DND-41 (cell line): ENCODE data around the gene PHYHIPL.
"Not testable (repeated sequence)": the region's sequence is repeated elsewhere in the genome, so short reads cannot be mapped to it uniquely, and the experiment has no call there.

Experiments
- ATAC-seq: fragments of 200-7000 bp; cut with Tn5 transposase; 3 replicates; pipeline ENCODE4 v1.9.1; 2021; ENCODE audit warnings: low read depth; ENCODE audit not compliant: insufficient read depth
- DNase-seq: peaks from one replicate; pipeline ENCODE4 v3.0.0-alpha.2; 2020
- H2AFZ ChIP-seq: 2 replicates; pipeline ENCODE4 v1.6.0; 2012; ENCODE audit warnings: low read depth, low read length
- H3K27ac ChIP-seq: 2 replicates; pipeline ENCODE4 v1.5.1; 2012; ENCODE audit warnings: low read length, inconsistent platforms
- H3K27me3 ChIP-seq: fragments of 200-600 bp; sonication (generic); 2 replicates; pipeline ENCODE4 v1.6.0; 2012; ENCODE audit warnings: low read length, mild to moderate bottlenecking, inconsistent platforms; ENCODE audit not compliant: insufficient read depth, poor library complexity
- H3K36me3 ChIP-seq: 2 replicates; pipeline ENCODE4 v1.5.1; 2012; ENCODE audit warnings: low read length, inconsistent platforms; ENCODE audit not compliant: insufficient read depth
- H3K4me1 ChIP-seq: 2 replicates; pipeline ENCODE4 v1.5.1; 2012; ENCODE audit warnings: mild to moderate bottlenecking, low read length; ENCODE audit not compliant: insufficient read depth
- H3K4me2 ChIP-seq: 2 replicates; pipeline ENCODE4 v1.6.0; 2012; ENCODE audit warnings: mild to moderate bottlenecking, moderate library complexity, low read length, inconsistent platforms; ENCODE audit not compliant: insufficient read depth
- H3K4me3 ChIP-seq, 2 experiments: fragments of 200-600 bp in 1 of 2; shearing (Covaris generic) in 1 of 2; 2 replicates each; pipeline ENCODE4 v1.5.1; 2012 to 2016; ENCODE audit warnings: inconsistent platforms in 2 of 2, low read length in 2 of 2, mild to moderate bottlenecking in 2 of 2, low read depth in 1 of 2, moderate library complexity in 1 of 2
- H3K79me2 ChIP-seq: 2 replicates; pipeline ENCODE4 v1.6.0; 2012; ENCODE audit warnings: low read length, inconsistent platforms; ENCODE audit not compliant: insufficient read depth
- H3K9ac ChIP-seq: 2 replicates; pipeline ENCODE4 v1.6.0; 2012; ENCODE audit warnings: low read depth, mild to moderate bottlenecking, inconsistent platforms, low read length, moderate library complexity
- H3K9me3 ChIP-seq: 2 replicates; pipeline ENCODE4 v1.5.1; 2012; ENCODE audit warnings: low read length, moderate library complexity, mild to moderate bottlenecking, inconsistent platforms; ENCODE audit not compliant: insufficient read depth, severe bottlenecking
- H4K20me1 ChIP-seq: 2 replicates; pipeline ENCODE4 v1.6.0; 2012; ENCODE audit warnings: low read length; ENCODE audit not compliant: insufficient read depth
- EZH2 ChIP-seq: IDR thresholded peaks from 3 replicates; pipeline ENCODE4 v1.6.1; 2012; ENCODE audit warnings: borderline replicate concordance, low read depth, mild to moderate bottlenecking, moderate library complexity, low read length, inconsistent platforms; ENCODE audit not compliant: severe bottlenecking
- TF ChIP-seq, protein P1 (sequence below): IDR thresholded peaks from 2 replicates; pipeline ENCODE4 v1.5.1; 2012; ENCODE audit warnings: borderline replicate concordance, low read length, moderate library complexity, mild to moderate bottlenecking; ENCODE audit not compliant: poor library complexity, severe bottlenecking; ENCODE audit errors: extremely low read depth

The PHYHIPL gene

DNA sequence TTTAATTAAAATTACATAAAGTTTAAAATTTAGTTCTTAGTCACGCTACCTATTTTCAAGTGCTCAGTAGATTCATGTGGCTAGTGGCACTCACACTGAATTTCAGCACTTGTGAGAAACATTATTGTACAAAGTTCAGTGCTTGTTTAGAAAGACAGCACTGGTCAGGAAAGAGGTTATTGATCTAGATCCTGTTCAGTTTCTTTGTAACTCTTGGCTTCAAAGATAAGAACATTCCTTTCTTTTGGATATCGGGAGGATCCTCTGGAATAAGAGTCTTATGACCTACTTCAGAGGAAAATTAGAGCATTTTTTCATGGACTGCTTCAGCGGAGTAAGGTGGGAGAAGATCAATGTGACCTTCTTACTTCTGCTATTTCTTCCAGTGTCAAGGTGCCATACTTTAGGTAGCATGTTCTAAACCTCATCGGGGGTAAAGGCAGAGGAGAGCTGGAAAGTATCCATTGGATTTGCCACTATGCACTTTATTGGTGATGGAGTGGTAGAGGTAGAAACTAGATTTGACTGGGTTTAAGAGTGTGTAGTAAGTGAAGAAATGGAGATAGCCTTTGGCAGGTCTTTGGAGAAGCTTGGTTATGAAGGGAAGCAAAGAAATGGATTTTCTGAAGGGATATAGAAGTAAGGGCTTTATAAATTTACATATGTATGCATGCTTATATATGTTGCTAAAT lies 39.9 kb downstream of the PHYHIPL start:
- Histone ChIP-seq H3K36me3 (no peaks in the 10 kb centered on the region), H3K27ac (no peak overlapping the region), H4K20me1 (no peaks in the 10 kb centered on the region), H3K4me1 (no peaks in the 10 kb centered on the region), H3K4me2 (no peak overlapping the region), H3K27me3 (no peaks in the 10 kb centered on the region), H3K9me3 (no peaks in the 10 kb centered on the region), H3K9ac (no peak overlapping the region), H3K79me2 (no peaks in the 10 kb centered on the region), H2AFZ (no peak overlapping the region), H3K4me3 (no peak overlapping the region)
- ATAC-seq (no peak), DNase-seq (no peak)
- TF ChIP-seq, protein P1, sequence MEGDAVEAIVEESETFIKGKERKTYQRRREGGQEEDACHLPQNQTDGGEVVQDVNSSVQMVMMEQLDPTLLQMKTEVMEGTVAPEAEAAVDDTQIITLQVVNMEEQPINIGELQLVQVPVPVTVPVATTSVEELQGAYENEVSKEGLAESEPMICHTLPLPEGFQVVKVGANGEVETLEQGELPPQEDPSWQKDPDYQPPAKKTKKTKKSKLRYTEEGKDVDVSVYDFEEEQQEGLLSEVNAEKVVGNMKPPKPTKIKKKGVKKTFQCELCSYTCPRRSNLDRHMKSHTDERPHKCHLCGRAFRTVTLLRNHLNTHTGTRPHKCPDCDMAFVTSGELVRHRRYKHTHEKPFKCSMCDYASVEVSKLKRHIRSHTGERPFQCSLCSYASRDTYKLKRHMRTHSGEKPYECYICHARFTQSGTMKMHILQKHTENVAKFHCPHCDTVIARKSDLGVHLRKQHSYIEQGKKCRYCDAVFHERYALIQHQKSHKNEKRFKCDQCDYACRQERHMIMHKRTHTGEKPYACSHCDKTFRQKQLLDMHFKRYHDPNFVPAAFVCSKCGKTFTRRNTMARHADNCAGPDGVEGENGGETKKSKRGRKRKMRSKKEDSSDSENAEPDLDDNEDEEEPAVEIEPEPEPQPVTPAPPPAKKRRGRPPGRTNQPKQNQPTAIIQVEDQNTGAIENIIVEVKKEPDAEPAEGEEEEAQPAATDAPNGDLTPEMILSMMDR: no peak
- TF ChIP-seq EZH2: no peak

GRCh38 chr10:59222788-59223187 lies 46.3 kb downstream of the PHYHIPL start:
- no peak overlapping the region for H3K4me3 ChIP-seq
- no peak overlapping the region for H3K4me2 ChIP-seq
- H3K27me3 ChIP-seq: no peaks in the 10 kb centered on the region
- no peaks in the 10 kb centered on the region for H4K20me1 ChIP-seq
- TF ChIP-seq, protein P1: no peak
- TF ChIP-seq EZH2: no peak
- DNase-seq (no peak), ATAC-seq (no peak)
- H2AFZ ChIP-seq: no peak overlapping the region
- H3K9ac ChIP-seq: no peak overlapping the region
- H3K4me1 ChIP-seq: no peaks in the 10 kb centered on the region
- H3K27ac ChIP-seq: no peak overlapping the region
- no peaks in the 10 kb centered on the region for H3K9me3 ChIP-seq
- no peaks in the 10 kb centered on the region for H3K79me2 ChIP-seq
- H3K36me3 ChIP-seq: no peaks in the 10 kb centered on the region

- not testable (repeated sequence) for H3K36me3 ChIP-seq, H3K4me2 ChIP-seq, H3K27ac ChIP-seq, DNase-seq, H3K4me3 ChIP-seq, H3K9ac ChIP-seq, H3K9me3 ChIP-seq, H4K20me1 ChIP-seq, ATAC-seq, H2AFZ ChIP-seq, H3K79me2 ChIP-seq, H3K27me3 ChIP-seq, H3K4me1 ChIP-seq
Measured at GRCh38 chr10:59223597-59223996, 47.2 kb downstream of the PHYHIPL start.

- Histone ChIP-seq H3K9ac (no peak overlapping the region), H3K4me2 (no peak overlapping the region), H3K9me3 (no peaks in the 10 kb centered on the region), H3K27ac (no peak overlapping the region), H2AFZ (no peak overlapping the region), H3K79me2 (no peaks in the 10 kb centered on the region), H3K36me3 (no peaks in the 10 kb centered on the region), H3K4me1 (no peaks in the 10 kb centered on the region), H3K4me3 (no peak overlapping the region), H3K27me3 (no peaks in the 10 kb centered on the region), H4K20me1 (no peaks in the 10 kb centered on the region)
- ATAC-seq: no peak
- TF ChIP-seq, protein P1: no peak
- no peak for TF ChIP-seq EZH2
- DNase-seq: no peak
Measured at GRCh38 chr10:59225211-59225610, 48.8 kb downstream of the PHYHIPL start.
